GM23338 (cell line): ENCODE measurements around the gene BAD. TPM values are rescaled to one million over a fixed set of nuclear protein-coding genes. Genes with fewer than 3 reads are reported as not detected.
A peak's percentile ranks its signal among the peaks of the same experiment; 100 is the strongest.

Experiments used
- ATAC-seq: fragments of 200-7000 bp; cut with Tn5 transposase; 3 replicates; pipeline ENCODE4 v1.9.1; 2020
- DNase-seq: peaks from one replicate; pipeline ENCODE4 v3.0.0-alpha.2; 2015; ENCODE audit warnings: low spot score
- H2AFZ ChIP-seq: fragments of 200-600 bp; sonication (generic); 2 replicates; pipeline ENCODE4 v1.8.0; 2016; ENCODE audit warnings: antibody characterized with exemption, mild to moderate bottlenecking, moderate library complexity
- H3F3A ChIP-seq: fragments of 200-600 bp; sonication (generic); replicated peaks from 2 replicates; pipeline ENCODE4 v1.8.0; 2017; ENCODE audit warnings: antibody characterized with exemption, mixed run types, low read depth
- H3K27ac ChIP-seq: fragments of 200-600 bp; sonication (generic); 2 replicates; pipeline ENCODE4 v1.6.1; 2016; ENCODE audit warnings: low read depth
- H3K27me3 ChIP-seq: fragments of 200-600 bp; sonication (generic); 2 replicates; pipeline ENCODE4 v1.8.0; 2016; ENCODE audit warnings: mild to moderate bottlenecking, mixed run types, moderate library complexity; ENCODE audit not compliant: insufficient read depth
- H3K36me3 ChIP-seq: fragments of 200-600 bp; sonication (generic); 2 replicates; pipeline ENCODE4 v1.8.0; 2016; ENCODE audit warnings: mild to moderate bottlenecking; ENCODE audit not compliant: insufficient read depth
- H3K4me1 ChIP-seq: fragments of 200-600 bp; sonication (generic); 2 replicates; pipeline ENCODE4 v1.8.0; 2016; ENCODE audit warnings: mild to moderate bottlenecking, moderate library complexity; ENCODE audit not compliant: insufficient read depth
- H3K4me2 ChIP-seq: fragments of 200-600 bp; sonication (generic); 2 replicates; pipeline ENCODE4 v1.7.1; 2017; ENCODE audit warnings: mixed run types
- H3K4me3 ChIP-seq: fragments of 200-600 bp; sonication (generic); 2 replicates; pipeline ENCODE4 v1.6.1; 2016; ENCODE audit warnings: mixed run types
- H3K79me2 ChIP-seq: fragments of 200-600 bp; sonication (generic); replicated peaks from 2 replicates; pipeline ENCODE4 v1.8.0; 2017; ENCODE audit warnings: mild to moderate bottlenecking; ENCODE audit not compliant: insufficient read depth
- H3K9me2 ChIP-seq: fragments of 200-600 bp; sonication (generic); 2 replicates; pipeline ENCODE4 v1.8.0; 2017; ENCODE audit not compliant: insufficient read depth
- H4K20me1 ChIP-seq: fragments of 200-600 bp; sonication (generic); replicated peaks from 2 replicates; pipeline ENCODE4 v1.8.0; 2017; ENCODE audit warnings: mild to moderate bottlenecking; ENCODE audit not compliant: insufficient read depth
- H3K27ac Mint-ChIP-seq: 2 replicates; pipeline ENCODE4 v1.8.0; 2020; ENCODE audit warnings: inconsistent platforms, mild to moderate bottlenecking, moderate library complexity, mixed read lengths
- H3K27me3 Mint-ChIP-seq: 3 replicates; pipeline ENCODE4 v1.8.0; 2022; ENCODE audit warnings: low read depth, mild to moderate bottlenecking, moderate library complexity, mixed read lengths, inconsistent platforms; ENCODE audit not compliant: insufficient read depth, poor library complexity
- H3K36me3 Mint-ChIP-seq: 3 replicates; pipeline ENCODE4 v1.8.0; 2021; ENCODE audit warnings: low read depth, mild to moderate bottlenecking, inconsistent platforms, moderate library complexity, mixed read lengths
- H3K4me1 Mint-ChIP-seq: 3 replicates; pipeline ENCODE4 v1.8.0; 2020; ENCODE audit warnings: mild to moderate bottlenecking, inconsistent platforms, mixed read lengths
- H3K4me3 Mint-ChIP-seq: 3 replicates; pipeline ENCODE4 v1.8.0; 2021; ENCODE audit warnings: moderate library complexity, mild to moderate bottlenecking, inconsistent platforms, mixed read lengths
- H3K9me3 Mint-ChIP-seq: 3 replicates; pipeline ENCODE4 v1.8.0; 2020; ENCODE audit warnings: moderate library complexity, mild to moderate bottlenecking, inconsistent platforms, mixed read lengths
- CREB1 ChIP-seq: fragments of 250-450 bp; sonication (Bioruptor Pico); IDR thresholded peaks from 2 replicates; pipeline ENCODE4 v1.5.0; 2020; ENCODE audit warnings: low read depth, mild to moderate bottlenecking, moderate library complexity
- EZH2 ChIP-seq: fragments of 200-600 bp; sonication (generic); IDR thresholded peaks from one replicate; pipeline ENCODE4 v1.8.0; 2017; ENCODE audit warnings: antibody characterized with exemption, mild to moderate bottlenecking, low read depth; ENCODE audit not compliant: unreplicated experiment
- EZH2phosphoT487 ChIP-seq: fragments of 200-600 bp; sonication (generic); IDR thresholded peaks from one replicate; pipeline ENCODE4 v1.8.1; 2018; ENCODE audit warnings: antibody characterized with exemption; ENCODE audit not compliant: unreplicated experiment
- JUNB ChIP-seq: IDR thresholded peaks from one replicate; pipeline ENCODE4 v1.6.1; 2016; ENCODE audit warnings: antibody characterized with exemption; ENCODE audit not compliant: unreplicated experiment
- NANOG ChIP-seq: IDR thresholded peaks from 2 replicates; pipeline ENCODE4 v1.6.1; 2016; ENCODE audit warnings: antibody characterized with exemption, borderline replicate concordance
- POLR2AphosphoS5 ChIP-seq: IDR thresholded peaks from 2 replicates; pipeline ENCODE4 v1.6.1; 2016; ENCODE audit warnings: antibody characterized with exemption, low read depth
- STAT1 ChIP-seq: IDR thresholded peaks from one replicate; pipeline ENCODE4 v1.6.1; 2016; ENCODE audit warnings: antibody characterized with exemption; ENCODE audit not compliant: unreplicated experiment
- ZNF114 ChIP-seq: fragments of 250-450 bp; sonication (Bioruptor Pico); IDR thresholded peaks from 2 replicates; pipeline ENCODE4 v1.5.0; 2020; ENCODE audit warnings: mild to moderate bottlenecking, moderate library complexity
- ZNF331 ChIP-seq: fragments of 250-450 bp; sonication (Bioruptor Pico); IDR thresholded peaks from 2 replicates; pipeline ENCODE4 v1.5.0; 2020; ENCODE audit warnings: low read depth, mild to moderate bottlenecking, moderate library complexity
- polyA plus RNA-seq: library from polyadenylated mRNA; unstranded; fragments of >200 nt; fragmentation: Nextera tagmentation; extraction: Ambion mirVana; gene quantifications from 2 replicates; pipeline ENCODE4 v1.2.1, GENCODE V29; 2016
- total RNA-seq: library from RNA; depleted of rRNA; stranded (reverse); fragments of >200 nt; shearing (Covaris generic); gene quantifications from 2 replicates; pipeline ENCODE4 v1.2.3, GENCODE V29; 2014
- TF ChIP-seq, protein P1 (sequence below): IDR thresholded peaks from one replicate; pipeline ENCODE4 v1.6.1; 2018; ENCODE audit warnings: antibody characterized with exemption; ENCODE audit not compliant: unreplicated experiment
- TF ChIP-seq, protein P2 (sequence below): IDR thresholded peaks from 2 replicates; pipeline ENCODE4 v1.6.1; 2016; ENCODE audit warnings: antibody characterized with exemption
- TF ChIP-seq, protein P3 (sequence below), 2 experiments: fragments of 200-600 bp in 1 of 2; sonication (generic) in 1 of 2; conservative IDR thresholded peaks; 2 replicates each; pipeline versions ENCODE4 v1.5.1 to v1.6.1; 2016 to 2017; ENCODE audit warnings: antibody characterized with exemption in 2 of 2, low read depth in 2 of 2, mild to moderate bottlenecking in 2 of 2, moderate library complexity in 1 of 2

BAD gene
- total and polyA plus RNA-seq, 2 experiments from 2014 or later = 46.3 to 46.4 TPM

DNA sequence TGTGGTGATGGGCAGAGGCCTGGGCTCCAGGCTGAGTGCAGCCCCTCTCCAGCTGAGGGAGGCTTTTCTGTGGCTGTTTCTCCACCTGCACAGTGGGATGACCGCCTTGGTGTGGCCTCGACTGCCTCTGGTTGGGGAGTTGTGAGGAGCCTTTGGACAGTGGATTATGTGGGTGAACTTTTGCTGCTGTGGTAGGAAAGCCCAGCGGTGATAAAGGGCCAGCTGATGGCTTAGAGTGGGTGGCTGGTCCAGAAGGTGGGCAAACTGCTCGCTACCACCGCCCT lies 19.5 kb upstream of the BAD start:
- peak overlapping the region; percentile 100; the same call in 1 of the 2 replicates for H3K27ac Mint-ChIP-seq
- peaks cover 13% of the 10 kb centered on the region for H3F3A ChIP-seq
- H3K27me3 Mint-ChIP-seq = peaks cover 49% of the 10 kb centered on the region
- no peak overlapping the region for H3K27ac ChIP-seq
- peak overlapping the region; percentile 90 for H3K4me3 Mint-ChIP-seq
- no peak overlapping the region for H2AFZ ChIP-seq
- H4K20me1 ChIP-seq = peaks cover 3% of the 10 kb centered on the region; the same call in 1 of the 2 replicates
- ATAC-seq (no peak), DNase-seq (no peak)
- H3K36me3 Mint-ChIP-seq = peaks cover 6% of the 10 kb centered on the region; the same call in 2 of the 3 replicates
- H3K9me2 ChIP-seq = no peaks in the 10 kb centered on the region
- H3K4me1 ChIP-seq = peaks cover 13% of the 10 kb centered on the region; the same call in 1 of the 2 replicates
- H3K27me3 ChIP-seq = peaks cover 44% of the 10 kb centered on the region
- peaks cover 18% of the 10 kb centered on the region for H3K79me2 ChIP-seq
- peak overlapping the region; percentile 96 for H3K4me2 ChIP-seq
- peak overlapping the region; percentile 80 for H3K4me3 ChIP-seq
- no peaks in the 10 kb centered on the region; the same call in 2 of the 3 replicates for H3K9me3 Mint-ChIP-seq
- no peaks in the 10 kb centered on the region for H3K36me3 ChIP-seq
- H3K4me1 Mint-ChIP-seq = peaks cover 17% of the 10 kb centered on the region
- TF ChIP-seq STAT1 (no peak), ZNF114 (no peak), JUNB (no peak)
- TF ChIP-seq, protein P1, sequence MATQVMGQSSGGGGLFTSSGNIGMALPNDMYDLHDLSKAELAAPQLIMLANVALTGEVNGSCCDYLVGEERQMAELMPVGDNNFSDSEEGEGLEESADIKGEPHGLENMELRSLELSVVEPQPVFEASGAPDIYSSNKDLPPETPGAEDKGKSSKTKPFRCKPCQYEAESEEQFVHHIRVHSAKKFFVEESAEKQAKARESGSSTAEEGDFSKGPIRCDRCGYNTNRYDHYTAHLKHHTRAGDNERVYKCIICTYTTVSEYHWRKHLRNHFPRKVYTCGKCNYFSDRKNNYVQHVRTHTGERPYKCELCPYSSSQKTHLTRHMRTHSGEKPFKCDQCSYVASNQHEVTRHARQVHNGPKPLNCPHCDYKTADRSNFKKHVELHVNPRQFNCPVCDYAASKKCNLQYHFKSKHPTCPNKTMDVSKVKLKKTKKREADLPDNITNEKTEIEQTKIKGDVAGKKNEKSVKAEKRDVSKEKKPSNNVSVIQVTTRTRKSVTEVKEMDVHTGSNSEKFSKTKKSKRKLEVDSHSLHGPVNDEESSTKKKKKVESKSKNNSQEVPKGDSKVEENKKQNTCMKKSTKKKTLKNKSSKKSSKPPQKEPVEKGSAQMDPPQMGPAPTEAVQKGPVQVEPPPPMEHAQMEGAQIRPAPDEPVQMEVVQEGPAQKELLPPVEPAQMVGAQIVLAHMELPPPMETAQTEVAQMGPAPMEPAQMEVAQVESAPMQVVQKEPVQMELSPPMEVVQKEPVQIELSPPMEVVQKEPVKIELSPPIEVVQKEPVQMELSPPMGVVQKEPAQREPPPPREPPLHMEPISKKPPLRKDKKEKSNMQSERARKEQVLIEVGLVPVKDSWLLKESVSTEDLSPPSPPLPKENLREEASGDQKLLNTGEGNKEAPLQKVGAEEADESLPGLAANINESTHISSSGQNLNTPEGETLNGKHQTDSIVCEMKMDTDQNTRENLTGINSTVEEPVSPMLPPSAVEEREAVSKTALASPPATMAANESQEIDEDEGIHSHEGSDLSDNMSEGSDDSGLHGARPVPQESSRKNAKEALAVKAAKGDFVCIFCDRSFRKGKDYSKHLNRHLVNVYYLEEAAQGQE = no peak

DNA sequence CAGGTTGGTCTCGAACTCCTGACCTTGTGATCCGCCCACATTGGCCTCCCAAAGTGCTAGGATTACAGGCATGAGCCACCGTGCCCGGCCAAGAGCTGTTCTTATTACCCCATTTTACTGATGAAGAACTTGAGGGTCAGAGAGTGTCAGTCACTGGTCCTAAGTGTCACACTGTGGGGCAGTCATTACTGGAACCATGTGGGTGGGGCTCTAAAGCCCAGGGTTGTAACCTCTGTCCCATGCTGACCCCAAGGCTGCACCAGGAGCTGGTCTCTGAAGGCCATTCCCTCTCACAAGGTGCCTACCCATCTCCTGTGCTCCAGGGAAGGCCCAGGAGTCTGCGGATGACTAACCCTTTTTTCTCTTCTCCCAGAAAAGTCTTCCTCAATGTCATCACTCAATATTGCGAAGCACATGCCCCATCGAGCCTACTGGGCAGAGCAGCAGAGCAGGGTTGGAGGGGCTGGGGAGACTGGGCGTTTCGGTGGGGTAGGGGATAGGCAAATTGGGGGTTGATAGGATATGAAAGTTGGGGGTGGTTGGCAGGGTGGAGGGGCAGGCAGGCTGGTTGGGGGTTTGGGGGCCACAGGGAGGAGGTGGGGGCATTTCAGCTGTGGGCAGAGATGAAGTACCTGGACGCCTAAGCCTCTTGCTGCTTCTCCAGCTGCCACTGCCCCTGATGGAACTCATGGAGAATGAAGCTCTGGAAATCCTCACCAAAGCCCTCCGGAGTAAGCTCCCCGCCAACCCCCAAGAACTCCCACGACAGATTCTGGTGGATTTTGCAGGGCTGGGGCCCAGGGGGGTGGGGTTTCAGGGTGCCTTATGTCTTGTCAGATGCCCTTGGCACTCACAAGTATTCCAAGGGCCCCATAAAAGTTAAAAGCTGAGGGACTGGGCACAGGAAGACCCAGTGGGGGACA lies 18.9 kb upstream of the BAD start:
- Histone ChIP-seq H4K20me1 (peaks cover 3% of the 10 kb centered on the region; the same call in 1 of the 2 replicates), H3K27me3 (peaks cover 50% of the 10 kb centered on the region), H3K9me2 (no peaks in the 10 kb centered on the region), H3K4me2 (peak overlapping the region; percentile 96), H3K27ac (no peak overlapping the region), H2AFZ (no peak overlapping the region), H3K36me3 (no peaks in the 10 kb centered on the region), H3F3A (peaks cover 15% of the 10 kb centered on the region), H3K79me2 (peaks cover 18% of the 10 kb centered on the region), H3K4me1 (peaks cover 13% of the 10 kb centered on the region; the same call in 1 of the 2 replicates), H3K4me3 (peak overlapping the region; percentile 80; the same call in 1 of the 2 replicates)
- no peak overlapping the region for H3K27ac Mint-ChIP-seq
- peaks cover 17% of the 10 kb centered on the region for H3K4me1 Mint-ChIP-seq
- peak overlapping the region; percentile 90; the same call in 1 of the 3 replicates for H3K4me3 Mint-ChIP-seq
- no peaks in the 10 kb centered on the region; the same call in 2 of the 3 replicates for H3K9me3 Mint-ChIP-seq
- no peak for DNase-seq
- peaks cover 6% of the 10 kb centered on the region; the same call in 2 of the 3 replicates for H3K36me3 Mint-ChIP-seq
- peaks cover 55% of the 10 kb centered on the region for H3K27me3 Mint-ChIP-seq
- ATAC-seq = no peak
- no peak for TF ChIP-seq STAT1
- no peak for TF ChIP-seq CREB1 (CRISPR knock-in tag)
- no peak for TF ChIP-seq POLR2AphosphoS5
- TF ChIP-seq JUNB = no peak
- no peak for TF ChIP-seq NANOG
- no peak for TF ChIP-seq ZNF331 (CRISPR knock-in tag)
- TF ChIP-seq, protein P2, sequence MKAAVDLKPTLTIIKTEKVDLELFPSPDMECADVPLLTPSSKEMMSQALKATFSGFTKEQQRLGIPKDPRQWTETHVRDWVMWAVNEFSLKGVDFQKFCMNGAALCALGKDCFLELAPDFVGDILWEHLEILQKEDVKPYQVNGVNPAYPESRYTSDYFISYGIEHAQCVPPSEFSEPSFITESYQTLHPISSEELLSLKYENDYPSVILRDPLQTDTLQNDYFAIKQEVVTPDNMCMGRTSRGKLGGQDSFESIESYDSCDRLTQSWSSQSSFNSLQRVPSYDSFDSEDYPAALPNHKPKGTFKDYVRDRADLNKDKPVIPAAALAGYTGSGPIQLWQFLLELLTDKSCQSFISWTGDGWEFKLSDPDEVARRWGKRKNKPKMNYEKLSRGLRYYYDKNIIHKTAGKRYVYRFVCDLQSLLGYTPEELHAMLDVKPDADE = no peak
- no peak for TF ChIP-seq EZH2
- no peak for TF ChIP-seq EZH2phosphoT487
- TF ChIP-seq ZNF114 = no peak
- TF ChIP-seq, protein P1 = no peak
- TF ChIP-seq, protein P3, sequence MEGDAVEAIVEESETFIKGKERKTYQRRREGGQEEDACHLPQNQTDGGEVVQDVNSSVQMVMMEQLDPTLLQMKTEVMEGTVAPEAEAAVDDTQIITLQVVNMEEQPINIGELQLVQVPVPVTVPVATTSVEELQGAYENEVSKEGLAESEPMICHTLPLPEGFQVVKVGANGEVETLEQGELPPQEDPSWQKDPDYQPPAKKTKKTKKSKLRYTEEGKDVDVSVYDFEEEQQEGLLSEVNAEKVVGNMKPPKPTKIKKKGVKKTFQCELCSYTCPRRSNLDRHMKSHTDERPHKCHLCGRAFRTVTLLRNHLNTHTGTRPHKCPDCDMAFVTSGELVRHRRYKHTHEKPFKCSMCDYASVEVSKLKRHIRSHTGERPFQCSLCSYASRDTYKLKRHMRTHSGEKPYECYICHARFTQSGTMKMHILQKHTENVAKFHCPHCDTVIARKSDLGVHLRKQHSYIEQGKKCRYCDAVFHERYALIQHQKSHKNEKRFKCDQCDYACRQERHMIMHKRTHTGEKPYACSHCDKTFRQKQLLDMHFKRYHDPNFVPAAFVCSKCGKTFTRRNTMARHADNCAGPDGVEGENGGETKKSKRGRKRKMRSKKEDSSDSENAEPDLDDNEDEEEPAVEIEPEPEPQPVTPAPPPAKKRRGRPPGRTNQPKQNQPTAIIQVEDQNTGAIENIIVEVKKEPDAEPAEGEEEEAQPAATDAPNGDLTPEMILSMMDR (conservative IDR thresholded peaks at IDR 0.05; ENCODE audit: low read depth in 2 of 2) = no peak
